Measurements from ENCODE around the gene E2F8. TPM values are rescaled to one million over a fixed set of nuclear protein-coding genes. Genes with fewer than 3 reads are reported as not detected.

Gene E2F8
- total RNA-seq, 3 donors from 2014 or later (not counting 1 experiment from before 2014, with no cell fraction given), result 0.38 to 0.54 (median 0.42) TPM

- H3K36me3 Mint-ChIP-seq, result no peaks in the 10 kb centered on the region
- H3K27ac ChIP-seq (ENCODE audit: low read length), result no peak overlapping the region
- H3K27ac Mint-ChIP-seq, result no peak overlapping the region
- H3K9me3 Mint-ChIP-seq, result no peaks in the 10 kb centered on the region
- no peak for TF ChIP-seq CTCF (IDR thresholded peaks at IDR 0.05)
- no peaks in the 10 kb centered on the region for H3K9me3 ChIP-seq (ENCODE audit: control insufficient read depth, insufficient read depth, low read length)
- H3K36me3 ChIP-seq (ENCODE audit: control insufficient read depth, insufficient read depth, low read length), result peaks cover 7% of the 10 kb centered on the region
- no peak overlapping the region for H3K4me3 ChIP-seq (ENCODE audit: low read length)
- H3K27me3 Mint-ChIP-seq (ENCODE audit: low read depth in 2 of 2), result no peaks in the 10 kb centered on the region
- H3K4me1 Mint-ChIP-seq, result no peaks in the 10 kb centered on the region
- no peaks in the 10 kb centered on the region for H3K4me1 ChIP-seq (ENCODE audit: control insufficient read depth, insufficient read depth, low read length)
- no peak for ATAC-seq
- H3K4me3 Mint-ChIP-seq, result no peak overlapping the region
- no peak for DNase-seq
- intact Hi-C loops (cut with micrococcal nuclease), result no loop called here
- no peaks in the 10 kb centered on the region for H3K27me3 ChIP-seq (ENCODE audit: control insufficient read depth, insufficient read depth, low read length)
- WGBS (ENCODE audit: insufficient coverage), result 65% methylated on average over 5 of the region's 5 CpGs
These were observed 59.0 kb downstream of the E2F8 start for GRCh38 chr11:19181531-19182261.

GRCh38 chr11:19176629-19177186, 64.0 kb downstream of the E2F8 start:
- Mint-ChIP-seq H3K4me3 (no peak overlapping the region), H3K27me3 (ENCODE audit: low read depth in 2 of 2) (no peaks in the 10 kb centered on the region), H3K4me1 (no peaks in the 10 kb centered on the region), H3K9me3 (no peaks in the 10 kb centered on the region), H3K27ac (no peak overlapping the region), H3K36me3 (peaks cover 17% of the 10 kb centered on the region)
- H3K27ac ChIP-seq (ENCODE audit: low read length), result no peak overlapping the region
- 92% methylated on average over 2 of the region's 2 CpGs for WGBS (ENCODE audit: insufficient coverage)
- H3K4me3 ChIP-seq (ENCODE audit: low read length), result no peak overlapping the region
- no peaks in the 10 kb centered on the region for H3K27me3 ChIP-seq (ENCODE audit: control insufficient read depth, insufficient read depth, low read length)
- intact Hi-C loops (cut with micrococcal nuclease), result no loop called here
- DNase-seq (no peak), ATAC-seq (no peak)
- no peaks in the 10 kb centered on the region for H3K9me3 ChIP-seq (ENCODE audit: control insufficient read depth, insufficient read depth, low read length)
- no peaks in the 10 kb centered on the region for H3K4me1 ChIP-seq (ENCODE audit: control insufficient read depth, insufficient read depth, low read length)
- peaks cover 38% of the 10 kb centered on the region for H3K36me3 ChIP-seq (ENCODE audit: control insufficient read depth, insufficient read depth, low read length)
- TF ChIP-seq CTCF (IDR thresholded peaks at IDR 0.05), result no peak

Other genes starting within 250 kb of the E2F8 start
- gene MRGPRX2, start 180.2 kb downstream of the E2F8 start, total RNA-seq, result under 1 TPM in 2 of 3 donors, not detected in 1; 0.21 to 0.48 TPM
- gene ZDHHC13, start 123.8 kb downstream of the E2F8 start, total RNA-seq, result 10 to 100 TPM; 13.3 to 17.4 (median 13.5) TPM
- gene CSRP3, start 39.0 kb downstream of the E2F8 start, total RNA-seq, result not detected